22Rv1 (cell line): ENCODE data around the gene SLC25A42.

Experiments
- H3K27ac ChIP-seq: fragments of 450-650 bp; 2 replicates; pipeline ENCODE4 v1.5.1; 2017
- CTCF ChIP-seq: fragments of 450-650 bp; IDR thresholded peaks from 2 replicates; pipeline ENCODE4 v1.5.1; 2017; ENCODE audit warnings: mild to moderate bottlenecking
- ZFX ChIP-seq: fragments of 450-650 bp; IDR thresholded peaks from 2 replicates; pipeline ENCODE4 v1.6.1; 2017; ENCODE audit warnings: antibody characterized with exemption, borderline replicate concordance

Gene SLC25A42

GRCh38 chr19:19052921-19053320, 10.9 kb upstream of the SLC25A42 start:
- no peak overlapping the region for H3K27ac ChIP-seq
- TF ChIP-seq ZFX: no peak
- no peak for TF ChIP-seq CTCF

- no peak overlapping the region for H3K27ac ChIP-seq
- TF ChIP-seq CTCF (peak; percentile 84), ZFX (no peak)
Observed at GRCh38 chr19:19053508-19054314, 10.1 kb upstream of the SLC25A42 start.

GRCh38 chr19:19054315-19054938, 9.4 kb upstream of the SLC25A42 start:
- no peak overlapping the region for H3K27ac ChIP-seq
- no peak for TF ChIP-seq ZFX
- no peak for TF ChIP-seq CTCF

- no peak overlapping the region for H3K27ac ChIP-seq
- TF ChIP-seq CTCF: no peak
- no peak for TF ChIP-seq ZFX
Observed at GRCh38 chr19:19054939-19055440, 8.8 kb upstream of the SLC25A42 start.

- TF ChIP-seq CTCF (no peak), ZFX (no peak)
Observed at GRCh38 chr19:19055701-19056100, 8.1 kb upstream of the SLC25A42 start.

GRCh38 chr19:19056636-19057275, 7.0 kb upstream of the SLC25A42 start:
- TF ChIP-seq CTCF: no peak
- TF ChIP-seq ZFX: no peak
- no peak overlapping the region for H3K27ac ChIP-seq

More at GRCh38 chr19:19055701-19056100, 8.1 kb upstream of the SLC25A42 start:
- no peak overlapping the region for H3K27ac ChIP-seq

GRCh38 chr19:19057317-19057716, 6.5 kb upstream of the SLC25A42 start:
- TF ChIP-seq CTCF (no peak), ZFX (no peak)
- no peak overlapping the region for H3K27ac ChIP-seq
